Fibroblast of mammary gland (primary cell): ENCODE results near the gene GCNT2.

Experiments
- DNase-seq: peaks from one replicate; pipeline ENCODE4 v3.0.0-alpha.2; 2010; ENCODE audit warnings: low read depth
- H3K4me3 ChIP-seq: 2 replicates; pipeline ENCODE4 v1.5.1; 2011; ENCODE audit warnings: low read depth, mild to moderate bottlenecking, low read length, moderate library complexity; ENCODE audit not compliant: control insufficient read depth
- TF ChIP-seq, protein P1 (sequence below): conservative IDR thresholded peaks from 2 replicates; pipeline ENCODE4 v1.5.1; 2011; ENCODE audit warnings: low read depth, low read length, inconsistent platforms; ENCODE audit not compliant: control insufficient read depth, insufficient read depth

Gene GCNT2

DNA sequence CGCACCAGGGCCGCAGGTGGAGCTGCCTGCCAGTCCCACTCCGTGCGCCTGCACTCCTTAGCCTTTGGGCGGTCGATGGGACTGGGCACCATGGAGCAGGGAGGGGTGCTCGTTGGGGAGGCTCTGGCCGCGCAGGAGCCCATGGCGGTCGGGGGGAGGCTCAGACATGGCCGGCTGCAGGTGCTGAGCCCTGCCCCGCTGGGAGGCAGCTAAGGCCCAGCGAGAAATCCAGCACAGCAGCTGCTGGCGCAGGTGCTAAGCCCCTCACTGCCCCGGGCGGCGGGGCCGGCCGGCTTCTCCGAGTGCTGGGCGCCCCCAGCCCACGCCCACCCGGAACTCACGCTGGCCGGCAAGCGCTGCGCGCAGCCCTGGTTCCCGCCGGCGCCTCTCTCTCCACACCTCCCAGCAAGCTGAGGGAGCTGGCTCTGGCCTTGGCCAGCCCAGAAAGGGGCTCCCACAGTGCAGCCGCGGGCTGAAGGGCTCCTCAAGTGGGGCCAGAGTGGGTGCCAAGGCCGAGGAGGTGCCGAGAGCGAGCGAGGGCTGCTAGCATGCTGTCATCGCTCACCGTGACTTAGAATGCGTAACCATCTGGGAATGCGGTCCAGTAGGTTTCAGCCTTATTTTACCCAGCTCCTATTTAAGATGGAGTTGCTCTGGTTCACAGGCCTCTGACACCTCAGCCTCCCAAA lies 96.0 kb downstream of the GCNT2 start:
- TF ChIP-seq, protein P1, sequence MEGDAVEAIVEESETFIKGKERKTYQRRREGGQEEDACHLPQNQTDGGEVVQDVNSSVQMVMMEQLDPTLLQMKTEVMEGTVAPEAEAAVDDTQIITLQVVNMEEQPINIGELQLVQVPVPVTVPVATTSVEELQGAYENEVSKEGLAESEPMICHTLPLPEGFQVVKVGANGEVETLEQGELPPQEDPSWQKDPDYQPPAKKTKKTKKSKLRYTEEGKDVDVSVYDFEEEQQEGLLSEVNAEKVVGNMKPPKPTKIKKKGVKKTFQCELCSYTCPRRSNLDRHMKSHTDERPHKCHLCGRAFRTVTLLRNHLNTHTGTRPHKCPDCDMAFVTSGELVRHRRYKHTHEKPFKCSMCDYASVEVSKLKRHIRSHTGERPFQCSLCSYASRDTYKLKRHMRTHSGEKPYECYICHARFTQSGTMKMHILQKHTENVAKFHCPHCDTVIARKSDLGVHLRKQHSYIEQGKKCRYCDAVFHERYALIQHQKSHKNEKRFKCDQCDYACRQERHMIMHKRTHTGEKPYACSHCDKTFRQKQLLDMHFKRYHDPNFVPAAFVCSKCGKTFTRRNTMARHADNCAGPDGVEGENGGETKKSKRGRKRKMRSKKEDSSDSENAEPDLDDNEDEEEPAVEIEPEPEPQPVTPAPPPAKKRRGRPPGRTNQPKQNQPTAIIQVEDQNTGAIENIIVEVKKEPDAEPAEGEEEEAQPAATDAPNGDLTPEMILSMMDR = no peak
- no peak for DNase-seq
- no peak overlapping the region for H3K4me3 ChIP-seq

DNA sequence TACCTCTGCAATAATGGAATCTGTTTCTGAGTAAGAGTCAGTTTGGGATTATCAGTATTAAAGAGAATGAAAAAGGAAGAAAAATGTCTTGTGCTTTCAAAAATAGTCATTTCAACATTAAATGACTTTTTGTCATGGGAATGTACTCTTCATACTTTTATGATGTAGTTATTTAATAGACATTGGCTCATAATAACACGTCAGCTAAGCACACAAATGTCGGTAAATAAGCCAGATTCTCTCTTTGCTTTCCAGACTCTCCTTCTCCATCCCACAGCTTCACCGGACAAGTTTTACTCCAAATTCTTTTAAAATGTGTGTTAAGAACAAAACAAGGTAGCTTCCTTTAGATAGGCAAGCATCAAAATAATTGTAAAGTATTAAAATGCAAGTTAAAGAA lies 97.3 kb downstream of the GCNT2 start:
- DNase-seq = no peak
- no peak overlapping the region for H3K4me3 ChIP-seq
- TF ChIP-seq, protein P1 = no peak

GRCh38 chr6:10621213-10621612 lies 100.1 kb downstream of the GCNT2 start:
- TF ChIP-seq, protein P1 = no peak
- no peak overlapping the region for H3K4me3 ChIP-seq
- no peak for DNase-seq

- TF ChIP-seq, protein P1 = no peak
- H3K4me3 ChIP-seq = no peak overlapping the region
- no peak for DNase-seq
These were observed 100.7 kb downstream of the GCNT2 start for GRCh38 chr6:10621847-10622246.

DNA sequence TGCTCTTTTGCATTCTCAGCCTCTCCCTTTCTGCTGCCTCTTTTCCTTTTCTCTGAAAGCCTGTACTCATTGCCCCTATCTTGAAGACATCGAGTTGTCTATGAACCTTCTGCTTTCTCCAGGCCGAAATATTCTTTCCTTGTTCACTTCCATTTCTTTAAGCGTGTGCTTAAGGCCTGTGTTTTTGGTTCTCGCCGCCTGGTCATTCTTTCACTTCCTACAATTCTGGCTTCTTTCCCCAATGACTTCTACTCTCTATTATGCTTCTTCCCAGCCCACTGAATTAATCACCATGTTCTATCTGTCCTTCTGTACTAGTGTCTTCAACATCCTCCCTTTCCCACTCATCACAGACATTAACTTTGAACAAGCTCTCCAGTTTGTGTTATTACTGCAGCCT lies 103.7 kb downstream of the GCNT2 start:
- no peak overlapping the region for H3K4me3 ChIP-seq
- TF ChIP-seq, protein P1 = no peak
- no peak for DNase-seq

DNA sequence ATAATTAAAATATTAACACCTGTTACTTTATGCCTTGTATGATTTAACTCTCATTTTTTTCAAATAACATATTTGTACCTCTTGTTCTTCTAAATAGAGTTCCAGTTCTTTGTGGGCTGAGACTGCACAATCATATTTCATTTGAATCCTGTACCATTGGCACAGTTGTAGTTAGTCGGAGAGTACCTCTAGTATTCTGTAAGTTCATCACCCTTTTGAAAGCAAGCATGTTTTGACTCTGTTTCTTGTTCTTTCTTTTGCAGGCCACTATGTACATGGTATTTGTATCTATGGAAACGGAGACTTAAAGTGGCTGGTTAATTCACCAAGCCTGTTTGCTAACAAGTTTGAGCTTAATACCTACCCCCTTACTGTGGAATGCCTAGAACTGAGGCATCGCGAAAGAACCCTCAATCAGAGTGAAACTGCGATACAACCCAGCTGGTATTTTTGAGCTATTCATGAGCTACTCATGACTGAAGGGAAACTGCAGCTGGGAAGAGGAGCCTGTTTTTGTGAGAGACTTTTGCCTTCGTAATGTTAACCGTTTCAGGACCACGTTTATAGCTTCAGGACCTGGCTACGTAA lies 105.1 kb downstream of the GCNT2 start:
- no peak overlapping the region for H3K4me3 ChIP-seq
- TF ChIP-seq, protein P1 = no peak

More for the DNA sequence above, 105.1 kb downstream of the GCNT2 start:
- no peak for DNase-seq
